ENCODE measurements around the gene BLOC1S3. TPM values are rescaled to one million over a fixed set of nuclear protein-coding genes. Genes with fewer than 3 reads are reported as not detected.

The BLOC1S3 gene
- polyA plus RNA-seq, 1 donor (not counting 4 experiments of a cell fraction or from before 2014, with no cell fraction given) = 5.1 TPM

- FAIRE-seq (no peak), DNase-seq (ENCODE audit: low read depth, low spot score) (no peak)
- H3K4me2 ChIP-seq (ENCODE audit: control insufficient read depth, extremely low read depth, insufficient read depth, low read depth, low read length) = no peak overlapping the region
- H3K27me3 ChIP-seq (ENCODE audit: control insufficient read depth, extremely low read depth, insufficient read depth, low read length) = no peaks in the 10 kb centered on the region
- no peaks in the 10 kb centered on the region for H3K9me1 ChIP-seq (ENCODE audit: control insufficient read depth, extremely low read depth, insufficient read depth, low read length)
- no peak overlapping the region for H2AFZ ChIP-seq (ENCODE audit: control insufficient read depth, low read length)
- no peaks in the 10 kb centered on the region for H3K79me2 ChIP-seq (ENCODE audit: control insufficient read depth, insufficient read depth, low read length)
- H4K20me1 ChIP-seq (ENCODE audit: control insufficient read depth, extremely low read depth, insufficient read depth, low read length) = no peaks in the 10 kb centered on the region
- dilution Hi-C loops (cut with MboI; ENCODE audit: extremely low pct_ligation_motif_present, low sequenced_read_pairs) = no loop called here
- no peaks in the 10 kb centered on the region for H3K9me3 ChIP-seq (ENCODE audit: control insufficient read depth, low read depth, low read length)
- no peak overlapping the region for H3K27ac ChIP-seq (ENCODE audit: control insufficient read depth, insufficient read depth, low read length)
- TF ChIP-seq EZH2 (IDR thresholded peaks at IDR 0.05; ENCODE audit: low read length) = no peak
- TF ChIP-seq CTCF (optimal IDR thresholded peaks at IDR 0.05 in 1 of 3, IDR thresholded peaks at IDR 0.05 in 1 of 3, conservative IDR thresholded peaks at IDR 0.05 in 1 of 3; ENCODE audit: extremely low read depth in 1 of 3, insufficient read depth in 2 of 3, low read length in 3 of 3) = no peak
- H3K4me3 ChIP-seq (ENCODE audit: control insufficient read depth in 2 of 3, extremely low read depth in 1 of 3, insufficient read depth in 2 of 3, low read depth in 1 of 3, low read length in 3 of 3) = no peak overlapping the region
- H3K9ac ChIP-seq (ENCODE audit: control insufficient read depth, extremely low read depth, insufficient read depth, low read length) = no peak overlapping the region
- H3K36me3 ChIP-seq (ENCODE audit: control insufficient read depth in 2 of 2, extremely low read depth in 1 of 2, insufficient read depth in 2 of 2, low read length in 2 of 2) = no peaks in the 10 kb centered on the region
- H3K4me1 ChIP-seq (ENCODE audit: control insufficient read depth, extremely low read depth, insufficient read depth, low read length) = peaks cover 4% of the 10 kb centered on the region
Measured at GRCh38 chr19:45189971-45190370, 11.4 kb downstream of the BLOC1S3 start.

GRCh38 chr19:45191375-45191774 lies 12.8 kb downstream of the BLOC1S3 start:
- no peak overlapping the region for H3K9ac ChIP-seq (ENCODE audit: control insufficient read depth, extremely low read depth, insufficient read depth, low read length)
- H3K4me2 ChIP-seq (ENCODE audit: control insufficient read depth, extremely low read depth, insufficient read depth, low read depth, low read length) = peak overlapping the region; percentile 56
- H4K20me1 ChIP-seq (ENCODE audit: control insufficient read depth, extremely low read depth, insufficient read depth, low read length) = no peaks in the 10 kb centered on the region
- no peaks in the 10 kb centered on the region for H3K79me2 ChIP-seq (ENCODE audit: control insufficient read depth, insufficient read depth, low read length)
- dilution Hi-C loops (cut with MboI; ENCODE audit: extremely low pct_ligation_motif_present, low sequenced_read_pairs) = no loop called here
- no peaks in the 10 kb centered on the region for H3K36me3 ChIP-seq (ENCODE audit: control insufficient read depth in 2 of 2, extremely low read depth in 1 of 2, insufficient read depth in 2 of 2, low read length in 2 of 2)
- H3K4me1 ChIP-seq (ENCODE audit: control insufficient read depth, extremely low read depth, insufficient read depth, low read length) = peaks cover 4% of the 10 kb centered on the region
- H2AFZ ChIP-seq (ENCODE audit: control insufficient read depth, low read length) = peak overlapping the region; percentile 22
- FAIRE-seq (peak; percentile 49), DNase-seq (ENCODE audit: low read depth, low spot score) (peak; percentile 62)
- no peaks in the 10 kb centered on the region for H3K27me3 ChIP-seq (ENCODE audit: control insufficient read depth, extremely low read depth, insufficient read depth, low read length)
- no peaks in the 10 kb centered on the region for H3K9me3 ChIP-seq (ENCODE audit: control insufficient read depth, low read depth, low read length)
- no peak overlapping the region for H3K4me3 ChIP-seq (ENCODE audit: control insufficient read depth in 2 of 3, extremely low read depth in 1 of 3, insufficient read depth in 2 of 3, low read depth in 1 of 3, low read length in 3 of 3)
- H3K9me1 ChIP-seq (ENCODE audit: control insufficient read depth, extremely low read depth, insufficient read depth, low read length) = no peaks in the 10 kb centered on the region
- no peak for TF ChIP-seq EZH2 (IDR thresholded peaks at IDR 0.05; ENCODE audit: low read length)
- TF ChIP-seq CTCF (optimal IDR thresholded peaks at IDR 0.05 in 1 of 3, IDR thresholded peaks at IDR 0.05 in 1 of 3, conservative IDR thresholded peaks at IDR 0.05 in 1 of 3; ENCODE audit: extremely low read depth in 1 of 3, insufficient read depth in 2 of 3, low read length in 3 of 3) = peak; percentile 25 to 71 (median 61)
- no peak overlapping the region for H3K27ac ChIP-seq (ENCODE audit: control insufficient read depth, insufficient read depth, low read length)

All from keratinocyte (primary cell).